Upper lobe of right lung (tissue), 1 donor: Measurements from ENCODE around the gene CLDN3. TPM values are rescaled to one million over a fixed set of nuclear protein-coding genes. Genes with fewer than 3 reads are reported as not detected.
A peak's percentile ranks its signal among the peaks of the same experiment; 100 is the strongest.

Source experiments
- ATAC-seq: fragments of 200-7000 bp; cut with Tn5 transposase; one replicate; pipeline ENCODE4 v1.9.1; 2020; ENCODE audit warnings: mild to moderate bottlenecking, moderate library complexity
- DNase-seq: peaks from one replicate; pipeline ENCODE4 v3.0.0-alpha.2; 2020
- H3K27ac ChIP-seq: fragments of 200-600 bp; one replicate; pipeline ENCODE4 v1.8.0; 2022
- H3K27me3 ChIP-seq: fragments of 200-600 bp; one replicate; pipeline ENCODE4 v1.8.0; 2022; ENCODE audit warnings: mild to moderate bottlenecking
- H3K36me3 ChIP-seq: fragments of 200-600 bp; one replicate; pipeline ENCODE4 v1.8.0; 2022
- H3K4me1 ChIP-seq: fragments of 200-600 bp; one replicate; pipeline ENCODE4 v1.8.0; 2022
- H3K4me3 ChIP-seq: fragments of 200-600 bp; one replicate; pipeline ENCODE4 v1.8.0; 2022; ENCODE audit warnings: mild to moderate bottlenecking
- H3K9me3 ChIP-seq: fragments of 200-600 bp; one replicate; pipeline ENCODE4 v1.8.0; 2022
- CTCF ChIP-seq: fragments of 200-600 bp; IDR thresholded peaks from one replicate; pipeline ENCODE4 v1.8.0; 2022; ENCODE audit warnings: antibody characterized with exemption
- intact Hi-C: fragments of 100-400 bp; cut with DNase I; formaldehyde crosslinking; loops from one replicate; pipeline ENCODE4 v1.11.0; 2022
- long read RNA-seq: library from polyadenylated mRNA; unstranded; transcript quantifications from one replicate; pipeline ENCODE4 v2.0.0, GENCODE V29; 2021
- total RNA-seq: library from RNA; stranded (reverse); fragmentation: NEBNext Ultra II Directional; extraction: Animal tissue kit (Norgen Biotek cat#: 25700); gene quantifications from one replicate; pipeline ENCODE4 v1.2.1, GENCODE V29; 2021
- donor health status: DM: no; HTN: yes; CAD: no; lungs with severe emphysema.

CLDN3 gene
- 11.8 TPM for total RNA-seq
- long read RNA-seq, transcript CLDN3-201 (1 exons, 1,274 nt), result major isoform, 19 of 19 reads
- long read RNA-seq, partial matches to known transcripts, result 0 of 19 reads
- long read RNA-seq, other reads (novel, unspliced or antisense), result 0 of 19 reads

- peaks cover 42% of the 10 kb centered on the region for H3K27me3 ChIP-seq
- TF ChIP-seq CTCF, result no peak
- intact Hi-C loops, result no loop called here
These were observed at the start of gene CLDN3 for GRCh38 chr7:73770002-73770859. CLDN3 (minus strand) TSS chr7:73770270; CDS start chr7:73770049, 221 bp downstream.

GRCh38 chr7:73817121-73817520, 47.1 kb upstream of the CLDN3 start:
- TF ChIP-seq CTCF, result no peak
- Histone ChIP-seq H3K27ac (no peak overlapping the region), H3K36me3 (no peaks in the 10 kb centered on the region), H3K4me1 (no peaks in the 10 kb centered on the region), H3K9me3 (no peaks in the 10 kb centered on the region), H3K27me3 (no peaks in the 10 kb centered on the region), H3K4me3 (no peak overlapping the region)
- intact Hi-C loops, result no loop called here
- ATAC-seq (no peak), DNase-seq (no peak)

More at GRCh38 chr7:73770002-73770859, at the start of gene CLDN3:
- H3K27ac ChIP-seq, result peak within 1 kb of the TSS; percentile 70
- ATAC-seq (peak; percentile 95), DNase-seq (peak; percentile 95)
- no peaks in the 10 kb centered on the region for H3K36me3 ChIP-seq
- peak within 1 kb of the TSS; percentile 45 for H3K4me3 ChIP-seq
- H3K9me3 ChIP-seq, result no peaks in the 10 kb centered on the region
- H3K4me1 ChIP-seq, result no peaks in the 10 kb centered on the region

- no peak overlapping the region for H3K4me3 ChIP-seq
- ATAC-seq (no peak), DNase-seq (peak; percentile 54)
- H3K27me3 ChIP-seq, result peaks cover 7% of the 10 kb centered on the region
- no peaks in the 10 kb centered on the region for H3K36me3 ChIP-seq
- intact Hi-C loops, result no loop called here
- H3K27ac ChIP-seq, result no peak overlapping the region
- no peaks in the 10 kb centered on the region for H3K4me1 ChIP-seq
- no peaks in the 10 kb centered on the region for H3K9me3 ChIP-seq
- TF ChIP-seq CTCF, result no peak
These were observed 45.4 kb upstream of the CLDN3 start for GRCh38 chr7:73815436-73815835.

GRCh38 chr7:73812996-73813395, 42.9 kb upstream of the CLDN3 start:
- H3K27me3 ChIP-seq, result peaks cover 7% of the 10 kb centered on the region
- H3K4me1 ChIP-seq, result no peaks in the 10 kb centered on the region
- TF ChIP-seq CTCF, result no peak
- H3K36me3 ChIP-seq, result no peaks in the 10 kb centered on the region
- no peaks in the 10 kb centered on the region for H3K9me3 ChIP-seq
- H3K27ac ChIP-seq, result no peak overlapping the region
- H3K4me3 ChIP-seq, result no peak overlapping the region
- DNase-seq, result no peak
- intact Hi-C loops, result loop anchor here (5.0 kb wide), 1 partner anchor 44 kb away; no protein-coding TSS in a partner anchor
- ATAC-seq, result no peak

- DNase-seq (peak; percentile 91), ATAC-seq (peak; percentile 99)
- TF ChIP-seq CTCF, result peak; percentile 84
- no peak overlapping the region for H3K4me3 ChIP-seq
- no peaks in the 10 kb centered on the region for H3K9me3 ChIP-seq
- H3K4me1 ChIP-seq, result no peaks in the 10 kb centered on the region
- intact Hi-C loops, result loop anchor here (5.0 kb wide), 1 partner anchor 46 kb away; no protein-coding TSS in a partner anchor
- H3K36me3 ChIP-seq, result no peaks in the 10 kb centered on the region
- no peak overlapping the region for H3K27ac ChIP-seq
- peaks cover 7% of the 10 kb centered on the region for H3K27me3 ChIP-seq
These were observed 41.7 kb upstream of the CLDN3 start for GRCh38 chr7:73811760-73812168.
